Ammon's horn (tissue), 1 donor: ENCODE measurements around the gene LZTS3.
"Not testable (repeated sequence)": the region's sequence is repeated elsewhere in the genome, so short reads cannot be mapped to it uniquely, and the experiment has no call there.

Source experiments
- DNase-seq: peaks from one replicate; pipeline ENCODE4 v3.0.0-alpha.2; 2016; ENCODE audit warnings: low spot score

LZTS3 gene

GRCh38 chr20:3192226-3193015 is 19.1 kb upstream of the LZTS3 start:
- no peak for DNase-seq

- no peak for DNase-seq
These were observed 17.3 kb upstream of the LZTS3 start for GRCh38 chr20:3190681-3191111.

- peak; percentile 41 for DNase-seq
These were observed 16.3 kb upstream of the LZTS3 start for GRCh38 chr20:3189561-3190131.

- DNase-seq = no peak
These were observed 15.6 kb upstream of the LZTS3 start for GRCh38 chr20:3188823-3189413.

- DNase-seq = not testable (repeated sequence)
These were observed 14.5 kb upstream of the LZTS3 start for GRCh38 chr20:3187861-3188260.

- no peak for DNase-seq
These were observed 10.7 kb upstream of the LZTS3 start for GRCh38 chr20:3183896-3184612.

- DNase-seq = not testable (repeated sequence)
These were observed 9.1 kb upstream of the LZTS3 start for GRCh38 chr20:3182429-3182828.

- DNase-seq = no peak
These were observed 7.9 kb upstream of the LZTS3 start for GRCh38 chr20:3181270-3181669.

GRCh38 chr20:3180319-3180718 is 7.0 kb upstream of the LZTS3 start:
- no peak for DNase-seq

- no peak for DNase-seq
These were observed 4.6 kb upstream of the LZTS3 start for GRCh38 chr20:3177746-3178485.

- no peak for DNase-seq
These were observed 1.9 kb upstream of the LZTS3 start for GRCh38 chr20:3175270-3175669.

GRCh38 chr20:3174442-3175261 is 1.3 kb upstream of the LZTS3 start:
- DNase-seq = no peak

- peak; percentile 91 for DNase-seq
These were observed 477 bp upstream of the LZTS3 start for GRCh38 chr20:3173610-3174441.

- no peak for DNase-seq
These were observed 1.0 kb downstream of the LZTS3 start for GRCh38 chr20:3172126-3172932.

GRCh38 chr20:3171391-3172125 is 1.8 kb downstream of the LZTS3 start:
- no peak for DNase-seq

- no peak for DNase-seq
These were observed 4.3 kb downstream of the LZTS3 start for GRCh38 chr20:3168829-3169590.

- DNase-seq = no peak
These were observed 5.1 kb downstream of the LZTS3 start for GRCh38 chr20:3168079-3168828.
